ENCODE results near the gene COL1A2.

Gene COL1A2

GRCh38 chr7:94433224-94433623, 38.5 kb downstream of the COL1A2 start:
- H3K27me3 ChIP-seq (replicated peaks) = no peaks in the 10 kb centered on the region
- H3K36me3 ChIP-seq (replicated peaks) = peaks cover 25% of the 10 kb centered on the region
- in situ Hi-C loops (cut with HindIII; ENCODE audit: low pct_ligation_motif_present, low sequenced_read_pairs) = loop anchor here (25.0 kb wide), 2 partner anchors 779 to 1054 kb away; partner anchors contain the start of gene ASB4
- no peak for DNase-seq
- H3K4me3 ChIP-seq (ENCODE audit: low read depth, low read length) = no peak overlapping the region
- no peak overlapping the region for H3K27ac ChIP-seq
- TF ChIP-seq CTCF (IDR thresholded peaks at IDR 0.05; ENCODE audit: low read depth, low read length, missing control alignments) = no peak

GRCh38 chr7:94434042-94434441, 39.3 kb downstream of the COL1A2 start:
- in situ Hi-C loops (cut with HindIII; ENCODE audit: low pct_ligation_motif_present, low sequenced_read_pairs) = loop anchor here (25.0 kb wide), 2 partner anchors 778 to 1053 kb away; partner anchors contain the start of gene ASB4

GRCh38 chr7:94436018-94436604, 41.4 kb downstream of the COL1A2 start:
- DNase-seq = peak; percentile 73
- Histone ChIP-seq H3K27me3 (replicated peaks) (no peaks in the 10 kb centered on the region), H3K4me3 (ENCODE audit: low read depth, low read length) (no peak overlapping the region), H3K27ac (no peak overlapping the region), H3K36me3 (replicated peaks) (no peaks in the 10 kb centered on the region)
- peak; percentile 87 for TF ChIP-seq CTCF (IDR thresholded peaks at IDR 0.05; ENCODE audit: low read depth, low read length, missing control alignments)
- in situ Hi-C loops (cut with HindIII; ENCODE audit: low pct_ligation_motif_present, low sequenced_read_pairs) = loop anchor here (25.0 kb wide), 2 partner anchors 776 to 1051 kb away; partner anchors contain the start of gene ASB4

More at GRCh38 chr7:94434042-94434441, 39.3 kb downstream of the COL1A2 start:
- no peak for TF ChIP-seq CTCF (IDR thresholded peaks at IDR 0.05; ENCODE audit: low read depth, low read length, missing control alignments)
- Histone ChIP-seq H3K27me3 (replicated peaks) (no peaks in the 10 kb centered on the region), H3K36me3 (replicated peaks) (peaks cover 18% of the 10 kb centered on the region), H3K27ac (no peak overlapping the region), H3K4me3 (ENCODE audit: low read depth, low read length) (no peak overlapping the region)
- DNase-seq = no peak

GRCh38 chr7:94436700-94437099, 42.0 kb downstream of the COL1A2 start:
- in situ Hi-C loops (cut with HindIII; ENCODE audit: low pct_ligation_motif_present, low sequenced_read_pairs) = loop anchor here (25.0 kb wide), 2 partner anchors 776 to 1051 kb away; partner anchors contain the start of gene ASB4
- no peak for DNase-seq
- no peak overlapping the region for H3K4me3 ChIP-seq (ENCODE audit: low read depth, low read length)
- H3K36me3 ChIP-seq (replicated peaks) = no peaks in the 10 kb centered on the region
- no peak for TF ChIP-seq CTCF (IDR thresholded peaks at IDR 0.05; ENCODE audit: low read depth, low read length, missing control alignments)
- H3K27ac ChIP-seq = no peak overlapping the region
- H3K27me3 ChIP-seq (replicated peaks) = no peaks in the 10 kb centered on the region

GRCh38 chr7:94439893-94440381, 45.2 kb downstream of the COL1A2 start:
- in situ Hi-C loops (cut with HindIII; ENCODE audit: low pct_ligation_motif_present, low sequenced_read_pairs) = loop anchor here (25.0 kb wide), 2 partner anchors 772 to 1047 kb away; partner anchors contain the start of gene ASB4
- DNase-seq = no peak
- peak overlapping the region; percentile 39 for H3K27ac ChIP-seq

More at GRCh38 chr7:94439893-94440381, 45.2 kb downstream of the COL1A2 start:
- Histone ChIP-seq H3K27me3 (replicated peaks) (no peaks in the 10 kb centered on the region), H3K36me3 (replicated peaks) (no peaks in the 10 kb centered on the region), H3K4me3 (ENCODE audit: low read depth, low read length) (no peak overlapping the region)
- TF ChIP-seq CTCF (IDR thresholded peaks at IDR 0.05; ENCODE audit: low read depth, low read length, missing control alignments) = no peak

All from brain microvascular endothelial cell (primary cell).